Measurements from ENCODE around the gene CSTPP1. TPM values are rescaled to one million over a fixed set of nuclear protein-coding genes. Genes with fewer than 3 reads are reported as not detected.
A peak's percentile ranks its signal among the peaks of the same experiment; 100 is the strongest.

The CSTPP1 gene, protein sequence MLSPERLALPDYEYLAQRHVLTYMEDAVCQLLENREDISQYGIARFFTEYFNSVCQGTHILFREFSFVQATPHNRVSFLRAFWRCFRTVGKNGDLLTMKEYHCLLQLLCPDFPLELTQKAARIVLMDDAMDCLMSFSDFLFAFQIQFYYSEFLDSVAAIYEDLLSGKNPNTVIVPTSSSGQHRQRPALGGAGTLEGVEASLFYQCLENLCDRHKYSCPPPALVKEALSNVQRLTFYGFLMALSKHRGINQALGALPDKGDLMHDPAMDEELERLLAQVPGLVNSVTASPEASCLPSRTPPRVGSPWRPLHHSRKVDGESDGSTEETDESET
- total RNA-seq, result 1 to 10 TPM; 4.3 to 8.1 (median 6.4) TPM

- Histone ChIP-seq H3K27me3 (no peaks in the 10 kb centered on the region), H3K36me3 (peaks cover 0 to 1% of the 10 kb centered on the region in 2 donors), H3K27ac (peak within 1 kb of the TSS; percentile 23 to 54 (median 50)), H3K9me3 (no peaks in the 10 kb centered on the region), H3K4me1 (peaks cover 5 to 10% of the 10 kb centered on the region in 2 donors), H3K4me3 (peak within 1 kb of the TSS; percentile 73 to 91 (median 82))
- DNase-seq (peak; percentile 80 to 88), ATAC-seq (peak; percentile 99)
- no peak for TF ChIP-seq CTCF (IDR thresholded peaks at IDR 0.05 in 4 of 5, conservative IDR thresholded peaks at IDR 0.05 in 1 of 5)
- intact Hi-C loops (cut with DNase I; ENCODE audit: low total_unique reads) (no loop called here), in situ Hi-C loops (cut with MboI; ENCODE audit: low sequenced_read_pairs in 4 of 4) (no loop called here)
These were observed at the start of gene CSTPP1 for GRCh38 chr11:46936138-46937110. Gene CSTPP1 (plus strand): TSS chr11:46936761. CDS start chr11:46936806, 45 bp downstream.

GRCh38 chr11:46888636-46889035 is 47.9 kb upstream of the CSTPP1 start:
- Histone ChIP-seq H3K27ac (no peak overlapping the region), H3K27me3 (no peaks in the 10 kb centered on the region), H3K9me3 (no peaks in the 10 kb centered on the region), H3K4me1 (no peaks in the 10 kb centered on the region), H3K36me3 (peaks cover 0 to 53% of the 10 kb centered on the region in 2 donors), H3K4me3 (no peak overlapping the region)
- in situ Hi-C loops (cut with MboI; ENCODE audit: low sequenced_read_pairs in 4 of 4) (loop anchor here (5.0 to 25.0 kb wide), 2 partner anchors 264 to 474 kb away; partner anchors contain the start of gene MYBPC3 (in 2 of the 4)), intact Hi-C loops (cut with DNase I; ENCODE audit: low total_unique reads) (loop anchor here (1.0 to 2.0 kb wide), 3 partner anchors 26 to 466 kb away; no protein-coding TSS in a partner anchor)
- no peak for ATAC-seq
- DNase-seq, result no peak
- TF ChIP-seq POLR2A (IDR thresholded peaks at IDR 0.05) (no peak), CTCF (IDR thresholded peaks at IDR 0.05 in 4 of 5, conservative IDR thresholded peaks at IDR 0.05 in 1 of 5) (no peak)

DNA sequence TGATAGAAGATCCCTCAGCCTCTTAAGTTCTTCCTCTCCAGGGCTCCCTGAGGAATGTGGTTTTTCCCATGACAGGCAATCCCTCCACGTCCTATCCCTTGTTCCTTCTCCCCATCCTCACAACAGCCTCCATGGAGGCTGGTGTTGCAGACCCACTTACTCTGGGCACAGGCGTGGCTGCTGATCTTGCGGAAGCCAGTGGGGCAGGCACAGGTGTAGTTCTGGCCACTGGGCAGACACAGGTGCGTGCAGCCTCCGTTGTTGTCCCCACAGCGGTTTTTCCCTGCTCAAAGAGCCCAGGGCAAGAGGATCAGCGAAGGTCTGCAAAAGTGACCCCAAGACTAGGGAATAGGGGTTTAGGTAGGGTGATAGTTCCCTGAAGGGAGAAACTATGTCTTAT is 47.3 kb upstream of the CSTPP1 start:
- no peak for ATAC-seq
- intact Hi-C loops (cut with DNase I; ENCODE audit: low total_unique reads) (loop anchor here (1.0 to 2.0 kb wide), 3 partner anchors 26 to 466 kb away; no protein-coding TSS in a partner anchor), in situ Hi-C loops (cut with MboI; ENCODE audit: low sequenced_read_pairs in 4 of 4) (loop anchor here (5.0 to 25.0 kb wide), 2 partner anchors 263 to 473 kb away; partner anchors contain the start of gene MYBPC3 (in 2 of the 4))
- H3K4me3 ChIP-seq, result no peak overlapping the region
- no peak for DNase-seq
- H3K4me1 ChIP-seq, result no peaks in the 10 kb centered on the region
- no peaks in the 10 kb centered on the region for H3K27me3 ChIP-seq
- H3K9me3 ChIP-seq, result no peaks in the 10 kb centered on the region
- peaks cover 0 to 50% of the 10 kb centered on the region in 2 donors for H3K36me3 ChIP-seq
- H3K27ac ChIP-seq, result no peak overlapping the region
- no peak for TF ChIP-seq CTCF (IDR thresholded peaks at IDR 0.05 in 4 of 5, conservative IDR thresholded peaks at IDR 0.05 in 1 of 5)
- TF ChIP-seq POLR2A (IDR thresholded peaks at IDR 0.05), result no peak

DNA sequence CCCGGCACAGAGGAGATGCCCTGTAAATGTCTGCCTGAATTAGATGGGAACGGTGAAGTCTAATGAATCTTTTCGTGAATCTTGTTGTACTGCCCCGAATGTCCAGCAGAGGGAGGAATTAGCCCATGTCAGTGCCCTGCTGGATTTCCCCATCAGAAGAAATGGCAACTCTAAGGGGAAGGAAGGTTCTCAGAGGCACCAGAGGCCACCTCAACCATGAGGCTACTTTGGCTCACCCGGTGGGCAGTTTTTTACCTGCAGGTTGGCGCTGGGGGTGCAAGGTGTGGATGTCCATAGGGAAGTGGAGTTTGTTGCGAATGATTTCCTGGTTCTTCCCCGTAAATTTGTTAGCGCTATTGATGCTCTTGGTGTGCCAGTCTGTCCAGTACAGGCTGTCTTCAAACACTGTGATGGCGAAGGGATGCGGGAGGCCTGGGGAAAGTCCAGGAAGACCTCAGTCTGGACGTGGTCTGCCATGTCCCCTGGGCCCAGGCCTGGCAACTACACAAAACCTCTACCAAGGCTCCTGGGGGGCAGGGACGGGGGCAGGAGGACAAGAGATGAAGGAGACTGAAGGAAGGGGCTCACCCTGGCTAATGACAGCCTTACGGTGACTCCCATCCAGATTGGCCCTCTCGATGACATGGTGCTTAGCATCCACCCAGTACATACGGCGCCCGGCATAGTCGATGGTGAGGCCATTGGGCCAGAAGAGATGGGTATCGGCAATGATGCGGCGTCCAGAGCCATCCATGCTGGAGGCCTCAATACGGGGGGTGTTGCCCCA is 46.7 kb upstream of the CSTPP1 start:
- peaks cover under 1 to 1% of the 10 kb centered on the region in 2 donors for H3K4me1 ChIP-seq
- H3K36me3 ChIP-seq, result peaks cover 0 to 51% of the 10 kb centered on the region in 2 donors
- no peaks in the 10 kb centered on the region for H3K9me3 ChIP-seq
- no peaks in the 10 kb centered on the region for H3K27me3 ChIP-seq
- TF ChIP-seq CTCF (IDR thresholded peaks at IDR 0.05 in 4 of 5, conservative IDR thresholded peaks at IDR 0.05 in 1 of 5) (peak; percentile 84 to 91 (median 86)), POLR2A (IDR thresholded peaks at IDR 0.05) (no peak)
- ATAC-seq, result peak; percentile 85 to 94
- H3K4me3 ChIP-seq, result no peak overlapping the region
- H3K27ac ChIP-seq, result no peak overlapping the region
- intact Hi-C loops (cut with DNase I; ENCODE audit: low total_unique reads), result loop anchor here (1.0 to 2.0 kb wide), 3 partner anchors 25 to 465 kb away; no protein-coding TSS in a partner anchor
- DNase-seq, result peak; percentile 35 to 64
- in situ Hi-C loops (cut with MboI; ENCODE audit: low sequenced_read_pairs in 4 of 4), result loop anchor here (5.0 to 25.0 kb wide), 2 partner anchors 262 to 472 kb away; partner anchors contain the start of gene MYBPC3 (in 2 of the 4)

Data from gastrocnemius medialis (tissue), 4 donors.